GM10248 (cell line): ENCODE measurements around the gene FIP1L1.
"Not testable (repeated sequence)": the region's sequence is repeated elsewhere in the genome, so short reads cannot be mapped to it uniquely, and the experiment has no call there.

Experiments
- CTCF ChIA-PET: fragments of 300-600 bp; sonication (Branson Sonifier 250); formaldehyde crosslinking; extraction: SDS; loops from one replicate; lab custom pipeline; 2021; ENCODE audit warnings: antibody characterized with exemption; lab: Yijun Ruan, JAX
- POLR2A ChIA-PET: fragments of 350-650 bp; sonication (Branson Sonifier 250); formaldehyde crosslinking; extraction: SDS; loops from one replicate; lab custom pipeline; 2020; ENCODE audit warnings: antibody characterized with exemption; lab: Yijun Ruan, JAX
- DNase-seq: peaks from one replicate; pipeline ENCODE4 v3.0.0; 2012; ENCODE audit errors: extremely low spot score
- TF ChIP-seq, protein P1 (sequence below): IDR thresholded peaks from 2 replicates; pipeline ENCODE4 v1.5.1; 2012; ENCODE audit warnings: mild to moderate bottlenecking, low read depth; ENCODE audit errors: extremely low read depth, missing control alignments, control extremely low read depth

FIP1L1 gene, protein sequence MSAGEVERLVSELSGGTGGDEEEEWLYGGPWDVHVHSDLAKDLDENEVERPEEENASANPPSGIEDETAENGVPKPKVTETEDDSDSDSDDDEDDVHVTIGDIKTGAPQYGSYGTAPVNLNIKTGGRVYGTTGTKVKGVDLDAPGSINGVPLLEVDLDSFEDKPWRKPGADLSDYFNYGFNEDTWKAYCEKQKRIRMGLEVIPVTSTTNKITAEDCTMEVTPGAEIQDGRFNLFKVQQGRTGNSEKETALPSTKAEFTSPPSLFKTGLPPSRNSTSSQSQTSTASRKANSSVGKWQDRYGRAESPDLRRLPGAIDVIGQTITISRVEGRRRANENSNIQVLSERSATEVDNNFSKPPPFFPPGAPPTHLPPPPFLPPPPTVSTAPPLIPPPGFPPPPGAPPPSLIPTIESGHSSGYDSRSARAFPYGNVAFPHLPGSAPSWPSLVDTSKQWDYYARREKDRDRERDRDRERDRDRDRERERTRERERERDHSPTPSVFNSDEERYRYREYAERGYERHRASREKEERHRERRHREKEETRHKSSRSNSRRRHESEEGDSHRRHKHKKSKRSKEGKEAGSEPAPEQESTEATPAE

DNA sequence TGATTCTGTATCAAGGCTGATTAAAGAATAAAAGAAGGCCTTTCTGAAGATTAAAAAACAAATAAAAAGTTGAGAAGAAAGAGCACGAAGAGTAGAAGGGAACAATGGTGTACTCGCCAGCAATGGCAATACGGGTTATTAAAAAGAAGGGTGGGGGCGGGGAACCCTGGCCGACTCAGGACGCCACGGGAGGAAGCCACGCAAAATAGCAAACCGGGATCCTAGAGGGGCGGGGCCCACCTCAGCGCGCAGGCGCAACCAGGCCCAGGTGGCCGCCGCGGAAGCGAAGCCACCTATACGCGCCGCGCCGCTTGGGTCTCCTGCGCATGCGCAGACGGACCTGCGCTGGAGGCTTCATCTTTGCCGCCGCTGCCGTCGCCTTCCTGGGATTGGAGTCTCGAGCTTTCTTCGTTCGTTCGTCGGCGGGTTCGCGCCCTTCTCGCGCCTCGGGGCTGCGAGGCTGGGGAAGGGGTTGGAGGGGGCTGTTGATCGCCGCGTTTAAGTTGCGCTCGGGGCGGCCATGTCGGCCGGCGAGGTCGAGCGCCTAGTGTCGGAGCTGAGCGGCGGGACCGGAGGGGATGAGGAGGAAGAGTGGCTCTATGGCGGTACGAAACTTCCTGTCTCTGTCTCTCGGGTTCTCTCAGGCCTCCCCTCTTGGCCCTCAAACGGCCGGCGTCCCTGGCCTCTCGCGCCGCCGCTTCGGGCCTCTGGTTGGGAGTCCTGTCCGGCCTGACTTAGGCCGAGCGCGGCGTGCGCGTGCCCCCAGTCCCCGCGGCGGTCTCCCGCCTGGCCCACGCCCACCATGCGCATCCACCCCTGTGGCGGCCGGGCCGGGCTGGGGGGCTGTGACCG is at the start of gene FIP1L1:
Gene FIP1L1, plus strand, starts transcription at position 323 of the 852 bp plus-strand sequence. Its CDS starts 198 bp downstream, at position 521.
- peak; percentile 97 for DNase-seq
- POLR2A ChIA-PET = interaction anchor here (0.6 to 1.2 kb wide), 2 partner anchors 12 to 655 kb away, joined by 3 to 5 read pairs; partner anchors contain the start of gene SCFD2
- CTCF ChIA-PET = interaction anchor here (0.7 to 1.9 kb wide), 7 partner anchors 10 to 46 kb away, joined by 3 to 6 read pairs (median 4); partner anchors contain the start of gene SCFD2
- TF ChIP-seq, protein P1, sequence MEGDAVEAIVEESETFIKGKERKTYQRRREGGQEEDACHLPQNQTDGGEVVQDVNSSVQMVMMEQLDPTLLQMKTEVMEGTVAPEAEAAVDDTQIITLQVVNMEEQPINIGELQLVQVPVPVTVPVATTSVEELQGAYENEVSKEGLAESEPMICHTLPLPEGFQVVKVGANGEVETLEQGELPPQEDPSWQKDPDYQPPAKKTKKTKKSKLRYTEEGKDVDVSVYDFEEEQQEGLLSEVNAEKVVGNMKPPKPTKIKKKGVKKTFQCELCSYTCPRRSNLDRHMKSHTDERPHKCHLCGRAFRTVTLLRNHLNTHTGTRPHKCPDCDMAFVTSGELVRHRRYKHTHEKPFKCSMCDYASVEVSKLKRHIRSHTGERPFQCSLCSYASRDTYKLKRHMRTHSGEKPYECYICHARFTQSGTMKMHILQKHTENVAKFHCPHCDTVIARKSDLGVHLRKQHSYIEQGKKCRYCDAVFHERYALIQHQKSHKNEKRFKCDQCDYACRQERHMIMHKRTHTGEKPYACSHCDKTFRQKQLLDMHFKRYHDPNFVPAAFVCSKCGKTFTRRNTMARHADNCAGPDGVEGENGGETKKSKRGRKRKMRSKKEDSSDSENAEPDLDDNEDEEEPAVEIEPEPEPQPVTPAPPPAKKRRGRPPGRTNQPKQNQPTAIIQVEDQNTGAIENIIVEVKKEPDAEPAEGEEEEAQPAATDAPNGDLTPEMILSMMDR = no peak

DNA sequence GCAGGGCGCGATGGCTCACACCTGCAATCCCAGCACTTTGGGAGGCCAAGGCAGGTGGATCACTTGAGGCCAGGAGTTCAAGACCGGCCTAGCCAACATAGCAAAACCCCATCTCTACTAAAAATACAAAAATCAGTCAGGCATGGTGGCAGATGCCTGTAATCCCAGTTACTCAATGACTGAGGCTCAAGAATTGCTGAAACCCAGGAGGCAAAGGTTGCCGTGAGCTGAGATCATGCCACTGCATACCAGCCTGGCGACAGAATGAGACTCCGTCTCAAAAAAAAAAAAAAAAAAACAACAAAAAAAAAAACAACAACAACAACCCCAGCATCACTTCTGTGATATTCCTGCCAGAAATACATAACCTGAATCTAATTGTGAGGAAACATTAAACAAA is 42.5 kb upstream of the FIP1L1 start:
- CTCF ChIA-PET, POLR2A ChIA-PET, DNase-seq: not testable (repeated sequence)

DNA sequence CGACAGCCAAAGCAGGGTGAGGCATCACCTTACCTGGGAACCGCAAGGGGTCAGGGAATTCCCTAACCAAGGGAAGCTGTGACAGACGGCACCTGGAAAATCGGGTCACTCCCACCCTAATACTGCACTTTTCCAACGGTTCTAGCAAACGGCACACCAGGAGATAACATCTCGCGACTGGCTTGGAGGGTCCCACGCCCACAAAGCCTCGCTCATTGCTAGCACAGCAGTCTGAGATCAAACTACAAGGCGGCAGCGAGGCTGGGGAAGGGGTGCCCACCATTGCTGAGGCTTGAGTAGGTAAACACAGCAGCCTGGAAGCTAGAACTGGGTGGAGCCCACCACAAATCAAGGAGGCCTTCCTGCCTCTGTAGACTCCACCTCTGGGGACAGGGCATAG is 37.3 kb upstream of the FIP1L1 start:
- CTCF ChIA-PET = interaction anchor here (1.4 to 1.9 kb wide), 2 partner anchors 9 to 14 kb away, joined by 4 to 6 read pairs; no protein-coding TSS in a partner anchor
- DNase-seq, POLR2A ChIA-PET: not testable (repeated sequence)

DNA sequence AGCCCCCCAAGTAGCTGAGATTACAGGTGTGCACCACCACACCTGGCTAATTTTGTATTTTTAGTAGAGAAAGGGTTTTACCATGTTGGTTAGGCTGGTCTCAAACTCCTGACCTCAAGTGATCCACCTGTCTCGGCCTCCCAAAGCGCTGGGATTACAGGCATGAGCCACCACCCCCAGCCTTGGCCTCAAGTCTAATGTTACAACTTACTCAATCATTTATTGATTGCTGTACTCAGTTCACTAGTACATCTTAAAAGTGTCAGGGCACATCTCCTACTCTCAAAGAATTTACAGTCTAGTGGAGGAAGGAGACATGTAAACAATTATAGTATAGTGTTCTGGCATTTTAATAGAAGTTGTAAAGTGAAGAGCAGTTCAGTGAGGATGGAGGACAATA is 31.0 kb upstream of the FIP1L1 start:
- POLR2A ChIA-PET, DNase-seq: not testable (repeated sequence)
- CTCF ChIA-PET = interaction anchor here (1.1 kb wide), 1 partner anchor 23 kb away, joined by 3 read pairs; no protein-coding TSS in a partner anchor

DNA sequence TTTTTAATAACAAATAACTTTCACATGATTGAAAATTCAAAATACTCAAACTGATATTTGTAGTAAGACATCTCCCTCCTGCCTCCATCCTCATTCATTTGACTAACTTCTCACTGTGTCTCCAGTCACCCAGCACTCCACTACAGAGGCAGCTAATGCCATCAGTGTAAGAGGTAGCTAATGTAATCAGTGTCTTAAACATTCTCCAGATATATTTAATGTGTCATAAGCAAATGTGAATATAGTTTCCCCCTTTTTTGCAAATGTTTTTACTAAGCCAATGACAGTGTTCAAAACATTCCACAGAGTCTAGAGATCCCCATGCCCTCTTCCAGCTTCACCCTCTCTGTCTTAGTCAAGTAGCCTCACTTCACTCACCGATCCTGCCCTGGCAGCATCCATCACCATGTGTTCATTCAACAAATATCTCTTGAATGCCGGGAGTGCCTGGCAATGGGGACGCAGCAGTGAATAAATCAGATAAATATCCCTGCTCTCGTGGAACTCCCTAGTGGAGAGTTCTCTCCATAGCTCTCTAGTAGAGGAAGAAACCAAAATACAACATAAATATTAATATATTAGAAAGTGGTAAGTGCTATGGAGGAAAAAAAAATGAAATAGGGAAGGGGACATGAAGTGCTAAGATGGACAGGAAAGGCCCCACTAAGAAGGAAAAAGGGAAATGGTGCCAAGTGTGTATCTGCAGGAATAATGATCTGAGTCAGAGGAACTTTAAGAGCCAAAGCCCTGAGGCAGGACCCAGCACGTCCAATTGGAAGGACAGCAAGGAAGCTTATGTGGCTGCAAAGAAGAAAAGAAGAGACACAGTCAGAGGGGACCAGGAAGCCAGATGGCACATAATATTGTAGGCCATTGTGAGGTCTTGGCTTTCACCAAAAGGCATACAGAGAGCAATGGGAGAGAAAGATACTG is 30.3 kb upstream of the FIP1L1 start:
- POLR2A ChIA-PET = no interaction called here
- no peak for DNase-seq
- CTCF ChIA-PET = interaction anchor here (1.1 kb wide), 1 partner anchor 24 kb away, joined by 3 read pairs; no protein-coding TSS in a partner anchor
- TF ChIP-seq, protein P1 = no peak

DNA sequence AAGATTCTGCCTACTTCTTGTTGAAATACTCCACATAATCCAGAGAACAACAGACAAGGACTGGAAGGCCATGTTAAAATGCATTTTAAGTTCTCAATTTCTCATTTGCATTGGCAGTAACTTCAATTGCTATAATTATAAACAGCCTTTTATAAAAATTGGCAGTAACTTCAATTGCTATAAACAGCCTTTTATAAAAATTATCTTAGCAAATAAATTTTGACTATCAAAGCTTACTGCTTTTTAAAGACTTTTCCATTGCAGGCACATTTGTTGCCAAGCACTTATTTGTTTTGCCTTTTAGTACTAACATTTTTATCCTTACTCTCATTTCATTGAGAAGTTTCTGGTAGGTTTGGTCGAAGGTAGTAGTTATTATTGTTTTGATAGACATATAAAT is 29.4 kb upstream of the FIP1L1 start:
- DNase-seq = no peak
- ChIA-PET CTCF (no interaction called here), POLR2A (no interaction called here)
- TF ChIP-seq, protein P1 = no peak

DNA sequence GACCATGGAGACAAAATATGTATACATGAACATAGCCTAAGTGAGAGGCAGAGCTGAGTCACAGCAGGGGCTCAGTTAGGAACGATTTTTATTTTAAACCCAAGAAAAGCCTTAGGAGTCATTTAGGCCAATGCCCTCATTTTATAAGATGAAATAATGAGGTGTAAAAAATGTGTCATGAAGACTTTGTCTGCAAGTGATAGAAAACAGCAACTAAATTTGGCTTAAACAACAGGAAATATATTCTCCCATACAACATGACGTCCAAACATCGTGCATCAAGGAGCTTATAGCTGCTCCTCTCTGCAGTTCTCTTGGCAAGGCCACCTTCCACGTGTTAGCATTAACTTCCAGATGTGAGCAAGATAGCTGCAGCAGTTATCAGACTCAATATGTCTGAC is 28.4 kb upstream of the FIP1L1 start:
- TF ChIP-seq, protein P1 = no peak
- ChIA-PET POLR2A (no interaction called here), CTCF (interaction anchor here (1.0 kb wide), 1 partner anchor 10 kb away, joined by 4 read pairs; no protein-coding TSS in a partner anchor)
- DNase-seq = no peak
